ENCODE data around the gene RNF112. TPM values are rescaled to one million over a fixed set of nuclear protein-coding genes. Genes with fewer than 3 reads are reported as not detected.
A peak's percentile ranks its signal among the peaks of the same experiment; 100 is the strongest.

RNF112 gene
- total RNA-seq, 4 donors from 2014 or later, result 0.83 to 3.5 (median 2.2) TPM

DNA sequence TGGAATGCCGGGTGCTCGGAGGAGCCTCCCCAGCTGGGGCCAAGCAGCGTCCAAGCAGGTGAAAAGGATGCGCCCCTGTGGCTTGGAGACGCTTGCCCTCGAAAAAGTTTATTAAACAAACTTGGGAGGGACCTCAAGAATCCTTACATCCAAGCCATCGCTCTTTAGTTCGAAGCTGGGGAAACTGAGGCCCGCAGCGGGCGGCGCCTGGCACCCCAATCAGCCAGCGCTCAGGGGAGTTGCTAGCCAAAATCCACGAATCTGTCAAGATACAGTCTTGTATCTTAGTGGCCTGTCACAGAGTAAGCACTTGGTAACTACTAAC, 48.0 kb upstream of the RNF112 start:
- Histone ChIP-seq H3K4me1 (peaks cover 12 to 13% of the 10 kb centered on the region in 2 donors), H3K36me3 (peaks cover 3 to 4% of the 10 kb centered on the region in 2 donors), H3K4me3 (replicated peaks in 1 of 3) (peak overlapping the region in 1 of 3 donors; percentile 66), H3K27ac (peak overlapping the region; percentile 75 to 93 (median 92)), H3K27me3 (no peaks in the 10 kb centered on the region), H3K9me3 (no peaks in the 10 kb centered on the region)
- no peak for TF ChIP-seq CTCF (IDR thresholded peaks at IDR 0.05)
- TF ChIP-seq POLR2A (IDR thresholded peaks at IDR 0.05), result no peak
- intact Hi-C loops (cut with DNase I), result loop anchor here (5.0 to 10.0 kb wide), 2 partner anchors 84 to 402 kb away; no protein-coding TSS in a partner anchor
- 35 to 41% methylated on average over 10 to 14 of the region's 14 CpGs for WGBS, 2 donors
- no peak for DNase-seq

DNA sequence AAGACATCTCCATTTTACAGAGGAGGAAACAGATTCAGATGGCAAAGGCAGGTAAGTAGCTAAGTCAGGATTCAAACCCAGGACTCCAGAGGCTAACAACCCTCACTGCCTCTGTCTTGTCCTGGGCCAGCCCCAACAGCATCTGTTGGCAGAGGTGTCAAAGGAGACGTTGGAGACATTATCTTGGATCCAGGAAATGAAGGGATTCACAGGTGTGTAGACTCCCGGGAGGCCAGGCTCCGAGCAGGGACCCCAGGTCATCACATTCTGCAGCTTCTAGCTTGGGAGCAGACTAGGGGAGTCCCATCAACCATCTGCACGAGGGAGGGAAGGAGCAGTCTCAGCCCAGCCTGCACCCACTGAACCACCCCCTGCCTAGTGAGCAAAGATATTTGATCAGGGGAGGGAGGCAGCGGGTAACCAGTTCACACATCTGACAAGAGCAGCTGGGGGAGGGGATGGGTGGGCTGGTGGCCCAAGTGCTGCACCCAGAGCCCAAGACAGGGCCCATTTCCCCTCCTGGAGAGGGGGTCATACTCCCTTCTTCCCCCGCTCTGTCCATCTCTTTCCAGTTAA, 47.5 kb upstream of the RNF112 start:
- Histone ChIP-seq H3K9me3 (no peaks in the 10 kb centered on the region), H3K27ac (peak overlapping the region in 2 of 3 donors; percentile 92 to 93), H3K4me1 (peaks cover 12 to 13% of the 10 kb centered on the region in 2 donors), H3K27me3 (no peaks in the 10 kb centered on the region), H3K4me3 (replicated peaks in 1 of 3) (no peak overlapping the region), H3K36me3 (peaks cover 2 to 3% of the 10 kb centered on the region in 2 donors)
- intact Hi-C loops (cut with DNase I), result loop anchor here (5.0 to 10.0 kb wide), 2 partner anchors 84 to 401 kb away; no protein-coding TSS in a partner anchor
- no peak for TF ChIP-seq CTCF (IDR thresholded peaks at IDR 0.05)
- no peak for TF ChIP-seq POLR2A (IDR thresholded peaks at IDR 0.05)
- 62 to 68% methylated on average over 5 to 6 of the region's 6 CpGs for WGBS, 2 donors
- no peak for DNase-seq

DNA sequence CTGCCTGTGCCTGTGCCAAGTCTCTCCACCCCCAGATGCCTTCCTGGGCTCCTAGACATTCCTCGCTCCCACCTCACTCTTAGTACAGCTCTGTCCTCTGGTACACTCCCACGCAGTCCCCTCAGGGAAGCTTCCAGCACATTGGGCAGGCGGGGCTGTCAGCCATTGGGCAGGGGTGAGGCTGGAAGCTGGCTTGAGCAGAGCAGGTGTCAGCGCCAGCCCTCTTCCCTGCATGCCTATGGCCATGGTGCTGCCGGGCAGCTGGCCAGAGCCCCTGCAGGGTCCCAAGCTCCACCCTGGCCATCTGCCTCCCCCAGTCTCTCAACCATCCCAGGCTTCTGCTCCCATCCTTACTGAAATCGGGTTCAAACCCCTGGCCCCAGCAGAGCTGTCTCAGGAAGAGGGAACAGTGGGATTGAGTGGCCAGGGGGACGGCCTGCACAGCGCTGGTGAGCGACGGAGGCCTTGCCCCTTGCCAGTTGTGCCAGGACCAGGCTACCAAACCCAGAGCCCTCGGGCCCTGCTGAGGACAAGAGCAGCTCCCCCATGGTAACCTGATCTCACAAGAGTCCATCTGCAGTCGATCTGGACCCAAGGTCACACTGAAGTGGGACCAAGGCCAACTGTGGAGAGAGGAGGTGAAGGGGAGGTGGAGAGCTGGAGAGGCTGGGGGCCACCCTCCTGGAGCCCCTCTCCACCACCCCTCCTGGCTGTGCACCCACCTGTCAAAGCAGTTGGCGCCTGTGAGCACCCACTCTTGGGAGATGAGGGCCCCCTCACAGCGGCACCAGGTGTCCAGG, 46.1 kb upstream of the RNF112 start:
- peaks cover 12 to 13% of the 10 kb centered on the region in 2 donors for H3K4me1 ChIP-seq
- H3K36me3 ChIP-seq, result peaks cover 0 to 2% of the 10 kb centered on the region in 2 donors
- H3K27ac ChIP-seq, result no peak overlapping the region
- no peak for TF ChIP-seq POLR2A (IDR thresholded peaks at IDR 0.05)
- TF ChIP-seq CTCF (IDR thresholded peaks at IDR 0.05), result no peak
- no peak overlapping the region for H3K4me3 ChIP-seq (replicated peaks in 1 of 3)
- H3K27me3 ChIP-seq, result no peaks in the 10 kb centered on the region
- DNase-seq, result no peak
- no peaks in the 10 kb centered on the region for H3K9me3 ChIP-seq
- WGBS, 2 donors, result 60 to 62% methylated on average over 11 to 13 of the region's 14 CpGs
- intact Hi-C loops (cut with DNase I), result loop anchor here (5.0 to 10.0 kb wide), 2 partner anchors 82 to 400 kb away; no protein-coding TSS in a partner anchor

DNA sequence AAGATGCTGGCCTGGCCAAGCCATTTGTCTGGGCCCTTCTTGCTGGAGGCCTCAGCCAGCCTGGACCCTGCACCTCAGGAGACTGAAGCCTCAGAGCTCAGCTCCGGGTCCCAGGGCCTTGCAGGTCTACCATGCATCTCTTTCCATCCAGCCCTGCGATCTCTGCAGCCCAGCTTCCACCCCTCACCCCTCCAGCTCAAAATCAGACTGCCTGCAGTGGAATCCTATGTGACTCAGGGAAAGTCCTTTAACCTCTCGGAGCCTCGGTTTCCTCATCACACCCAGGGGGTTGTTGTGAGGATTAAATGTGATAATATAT, 45.6 kb upstream of the RNF112 start:
- H3K4me3 ChIP-seq (replicated peaks in 1 of 3), result no peak overlapping the region
- H3K27ac ChIP-seq, result no peak overlapping the region
- intact Hi-C loops (cut with DNase I), result loop anchor here (10.0 kb wide), 1 partner anchor 399 kb away; no protein-coding TSS in a partner anchor
- H3K36me3 ChIP-seq, result no peaks in the 10 kb centered on the region
- peaks cover 12 to 16% of the 10 kb centered on the region in 2 donors for H3K4me1 ChIP-seq
- no peak for DNase-seq
- no peaks in the 10 kb centered on the region for H3K27me3 ChIP-seq
- 83% methylated on average over 4 of the region's 4 CpGs for WGBS, 2 donors
- no peaks in the 10 kb centered on the region for H3K9me3 ChIP-seq
- TF ChIP-seq POLR2A (IDR thresholded peaks at IDR 0.05) (no peak), CTCF (IDR thresholded peaks at IDR 0.05) (no peak)
